ENCODE measurements around the gene ANAPC16. TPM values are rescaled to one million over a fixed set of nuclear protein-coding genes. Genes with fewer than 3 reads are reported as not detected.

The ANAPC16 gene
- total RNA-seq, 2 experiments from 2014 or later = 82.9 to 87.1 TPM

DNA sequence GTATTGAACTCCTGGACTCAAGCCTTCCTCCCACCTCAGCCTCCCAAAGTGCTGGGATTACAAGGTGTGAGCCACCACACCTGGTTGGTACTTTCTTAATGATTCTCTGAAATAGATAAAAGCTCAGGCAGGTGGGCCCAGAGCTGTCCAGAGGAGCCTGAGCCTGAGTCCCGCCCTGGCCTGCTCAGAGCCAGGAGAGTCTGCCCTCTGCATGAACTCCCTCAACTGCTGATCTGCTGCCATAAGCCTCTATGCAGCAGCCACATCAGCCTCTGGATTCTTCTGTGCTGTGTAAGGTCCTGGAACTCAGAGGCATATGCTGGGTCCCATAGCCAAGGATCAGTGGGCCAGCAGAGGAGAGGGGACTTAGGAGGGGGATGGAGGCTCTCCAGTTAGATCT lies 34.9 kb downstream of the ANAPC16 start:
- no peak for DNase-seq
- ChIA-PET CTCF (no interaction called here), POLR2A (interaction anchor here (0.6 kb wide), 1 partner anchor 12 kb away, joined by 3 read pairs; no protein-coding TSS in a partner anchor)
- H3K27ac Mint-ChIP-seq = peak overlapping the region; percentile 62
- no peaks in the 10 kb centered on the region for H3K27me3 Mint-ChIP-seq
- no peaks in the 10 kb centered on the region for H3K9me3 Mint-ChIP-seq
- H3K36me3 Mint-ChIP-seq (ENCODE audit: low read depth) = peaks cover 3% of the 10 kb centered on the region
- H3K4me1 Mint-ChIP-seq = peaks cover 82% of the 10 kb centered on the region
- H3K4me3 Mint-ChIP-seq = peak overlapping the region; percentile 14

DNA sequence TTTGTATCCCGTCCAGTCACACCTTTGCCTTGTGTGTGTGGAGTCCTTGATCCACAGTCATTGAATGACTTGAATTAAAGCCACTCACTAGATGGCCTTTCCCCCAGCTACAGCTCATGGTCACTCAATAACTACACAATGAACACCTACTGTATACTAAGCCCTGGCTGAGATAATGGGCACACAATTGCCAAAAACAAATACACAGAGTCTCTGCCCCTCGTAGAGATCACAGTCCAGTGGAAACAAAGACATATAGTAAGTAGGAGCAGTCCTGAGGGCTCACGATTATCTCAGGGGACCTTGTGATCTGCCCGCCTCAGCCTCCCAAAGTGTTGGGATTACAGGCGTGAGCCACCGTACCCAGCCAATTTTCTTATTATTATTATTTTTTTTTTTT lies 35.8 kb downstream of the ANAPC16 start:
- Mint-ChIP-seq H3K9me3 (no peaks in the 10 kb centered on the region), H3K36me3 (ENCODE audit: low read depth) (peaks cover 3% of the 10 kb centered on the region), H3K4me1 (peaks cover 81% of the 10 kb centered on the region), H3K27ac (peak overlapping the region; percentile 36), H3K4me3 (no peak overlapping the region), H3K27me3 (no peaks in the 10 kb centered on the region)
- DNase-seq = no peak
- CTCF ChIA-PET = interaction anchor here (1.0 to 1.5 kb wide), 3 partner anchors 12 to 33 kb away, joined by 3 to 4 read pairs (median 3); no protein-coding TSS in a partner anchor
- POLR2A ChIA-PET = no interaction called here

DNA sequence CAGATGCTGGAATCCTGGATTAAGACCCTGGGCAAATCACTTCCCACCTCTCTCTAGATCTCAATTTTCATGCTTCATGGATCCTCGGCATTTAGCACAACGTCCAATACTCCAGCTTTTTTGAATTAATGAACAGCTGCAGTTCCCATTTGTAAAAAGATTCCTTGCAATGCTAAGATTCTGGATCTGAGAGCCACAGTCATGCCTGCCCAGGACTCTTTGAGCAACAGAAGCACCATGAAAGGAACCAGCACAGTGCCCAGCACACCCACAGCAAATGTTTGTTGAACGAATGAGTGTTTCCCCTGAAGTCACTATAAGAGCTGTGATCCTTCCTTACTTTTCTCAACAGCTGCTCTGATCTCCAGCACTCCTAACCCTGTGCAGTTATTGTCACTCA lies 37.2 kb downstream of the ANAPC16 start:
- H3K9me3 Mint-ChIP-seq = no peaks in the 10 kb centered on the region
- ChIA-PET CTCF (interaction anchor here (0.6 to 2.4 kb wide), 8 partner anchors 11 to 90 kb away, joined by 3 to 12 read pairs (median 4); partner anchors contain the start of gene DDIT4), POLR2A (no interaction called here)
- peaks cover under 1% of the 10 kb centered on the region for H3K36me3 Mint-ChIP-seq (ENCODE audit: low read depth)
- no peaks in the 10 kb centered on the region for H3K27me3 Mint-ChIP-seq
- no peak overlapping the region for H3K27ac Mint-ChIP-seq
- DNase-seq = no peak
- no peak overlapping the region for H3K4me3 Mint-ChIP-seq
- H3K4me1 Mint-ChIP-seq = peaks cover 78% of the 10 kb centered on the region

DNA sequence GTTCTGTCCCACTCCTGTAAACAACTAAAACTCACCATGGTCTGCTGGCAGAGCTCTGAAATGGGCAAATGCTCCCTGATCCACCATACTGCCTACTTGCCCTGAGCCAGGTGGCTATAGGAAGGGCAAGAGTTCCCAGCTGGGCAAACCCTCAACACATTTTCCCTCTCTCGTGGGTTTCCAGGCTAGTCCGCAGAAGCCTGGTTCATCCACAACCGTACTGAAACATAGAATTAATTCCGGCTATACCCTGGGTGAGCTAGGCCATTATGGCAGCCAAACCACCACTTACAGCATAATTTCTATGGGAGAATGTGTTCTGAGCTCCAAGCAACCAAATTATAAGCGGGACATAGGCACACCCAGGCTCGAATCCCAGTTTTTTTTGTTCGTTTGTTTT lies 37.8 kb downstream of the ANAPC16 start:
- ChIA-PET CTCF (interaction anchor here (0.6 to 2.4 kb wide), 8 partner anchors 11 to 164 kb away, joined by 3 to 12 read pairs (median 4); partner anchors contain the start of gene DDIT4), POLR2A (interaction anchor here (0.6 to 0.7 kb wide), 2 partner anchors 74 to 78 kb away, joined by 3 to 4 read pairs; no protein-coding TSS in a partner anchor)
- Mint-ChIP-seq H3K4me1 (peaks cover 74% of the 10 kb centered on the region), H3K27ac (no peak overlapping the region), H3K4me3 (no peak overlapping the region), H3K9me3 (no peaks in the 10 kb centered on the region), H3K36me3 (ENCODE audit: low read depth) (no peaks in the 10 kb centered on the region), H3K27me3 (no peaks in the 10 kb centered on the region)
- DNase-seq = no peak

DNA sequence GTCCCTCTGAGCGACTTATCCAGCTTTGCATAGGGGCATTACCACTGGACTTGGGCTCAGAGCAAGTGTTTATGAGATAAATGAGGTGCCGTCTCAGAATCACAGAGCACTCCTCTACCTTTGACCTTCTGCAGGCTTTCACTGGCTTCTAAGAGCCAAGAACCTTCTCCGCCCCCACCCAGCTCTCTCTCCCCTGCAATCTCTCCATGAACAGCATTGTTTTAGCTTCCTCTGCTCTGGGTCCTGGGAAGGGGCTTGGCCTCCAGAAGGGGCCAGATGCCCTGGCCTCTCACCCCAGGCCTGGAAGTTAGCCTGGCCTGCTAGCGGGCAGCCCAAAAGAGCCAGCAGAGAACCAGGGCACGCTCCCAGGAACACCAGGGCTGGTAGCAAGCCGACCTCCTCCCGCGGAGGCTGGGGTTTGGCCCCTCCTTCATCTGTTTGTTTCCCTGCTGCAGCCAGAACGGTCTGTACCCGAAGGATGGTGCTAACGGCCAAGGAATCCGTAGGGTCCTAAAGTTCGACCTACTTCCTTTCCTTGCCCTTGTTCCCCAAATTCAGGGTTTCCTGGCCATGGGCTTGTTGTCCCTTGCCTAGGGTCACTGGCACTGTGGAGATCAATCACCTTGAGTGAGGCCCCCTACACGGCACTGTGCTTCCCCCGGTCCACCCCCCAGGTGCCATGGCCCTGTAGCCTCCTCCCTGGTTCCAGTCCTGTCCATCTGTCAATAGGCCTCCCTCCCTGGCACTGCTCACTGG lies 39.2 kb downstream of the ANAPC16 start:
- CTCF ChIA-PET = interaction anchor here (0.6 to 5.1 kb wide), 13 partner anchors 8 to 1760 kb away, joined by 3 to 28 read pairs (median 4); partner anchors contain the start of gene DDIT4
- Mint-ChIP-seq H3K27ac (peak overlapping the region; percentile 94), H3K27me3 (no peaks in the 10 kb centered on the region), H3K9me3 (no peaks in the 10 kb centered on the region), H3K4me1 (peaks cover 77% of the 10 kb centered on the region), H3K36me3 (ENCODE audit: low read depth) (no peaks in the 10 kb centered on the region), H3K4me3 (peak overlapping the region; percentile 66)
- POLR2A ChIA-PET = interaction anchor here (0.6 to 1.0 kb wide), 3 partner anchors 18 to 72 kb away, joined by 3 to 6 read pairs (median 3); partner anchors contain the start of gene DDIT4
- DNase-seq = peak; percentile 55

DNA sequence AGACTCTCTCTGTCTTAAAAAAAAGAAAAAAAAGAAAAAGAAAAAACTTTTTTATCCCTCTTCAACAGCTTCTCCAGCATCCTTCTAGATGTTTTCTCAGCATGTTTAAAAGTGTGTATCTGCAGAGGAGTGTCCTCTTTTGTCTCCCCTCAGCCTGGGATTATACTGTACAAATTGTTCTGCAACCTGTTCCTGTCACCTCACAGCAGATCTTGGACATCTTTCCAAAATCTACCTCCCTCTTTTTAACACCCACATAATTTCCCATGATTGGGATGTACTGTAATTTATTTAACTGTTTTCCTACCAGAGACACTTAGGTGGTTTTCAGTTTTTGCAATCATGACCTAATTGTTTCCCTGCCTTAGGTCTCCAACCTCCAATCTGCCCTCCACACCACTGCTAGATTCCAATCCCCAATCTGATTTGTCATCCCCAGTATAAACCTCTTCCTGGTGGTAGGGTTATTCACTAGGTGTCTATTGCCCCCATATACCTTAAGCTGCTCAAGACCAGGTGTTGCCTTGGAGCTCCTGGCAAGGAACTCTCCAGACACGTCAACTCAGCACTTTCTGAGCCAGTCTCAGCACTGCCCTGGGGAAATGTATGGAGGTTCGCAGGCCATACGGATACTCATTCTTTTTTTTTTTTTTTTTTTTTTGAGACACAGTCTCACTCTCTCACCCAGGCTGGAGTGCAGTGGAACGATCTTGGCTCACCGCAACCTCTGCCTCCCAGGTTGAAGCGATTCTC lies 40.3 kb downstream of the ANAPC16 start:
- no peaks in the 10 kb centered on the region for H3K36me3 Mint-ChIP-seq (ENCODE audit: low read depth)
- H3K4me1 Mint-ChIP-seq = peaks cover 78% of the 10 kb centered on the region
- POLR2A ChIA-PET = no interaction called here
- H3K27ac Mint-ChIP-seq = peak overlapping the region; percentile 72
- no peaks in the 10 kb centered on the region for H3K9me3 Mint-ChIP-seq
- no peak for DNase-seq
- CTCF ChIA-PET = interaction anchor here (0.6 to 6.3 kb wide), 5 partner anchors 9 to 937 kb away, joined by 3 to 49 read pairs (median 4); partner anchors contain the start of gene DDIT4
- no peaks in the 10 kb centered on the region for H3K27me3 Mint-ChIP-seq
- H3K4me3 Mint-ChIP-seq = no peak overlapping the region

DNA sequence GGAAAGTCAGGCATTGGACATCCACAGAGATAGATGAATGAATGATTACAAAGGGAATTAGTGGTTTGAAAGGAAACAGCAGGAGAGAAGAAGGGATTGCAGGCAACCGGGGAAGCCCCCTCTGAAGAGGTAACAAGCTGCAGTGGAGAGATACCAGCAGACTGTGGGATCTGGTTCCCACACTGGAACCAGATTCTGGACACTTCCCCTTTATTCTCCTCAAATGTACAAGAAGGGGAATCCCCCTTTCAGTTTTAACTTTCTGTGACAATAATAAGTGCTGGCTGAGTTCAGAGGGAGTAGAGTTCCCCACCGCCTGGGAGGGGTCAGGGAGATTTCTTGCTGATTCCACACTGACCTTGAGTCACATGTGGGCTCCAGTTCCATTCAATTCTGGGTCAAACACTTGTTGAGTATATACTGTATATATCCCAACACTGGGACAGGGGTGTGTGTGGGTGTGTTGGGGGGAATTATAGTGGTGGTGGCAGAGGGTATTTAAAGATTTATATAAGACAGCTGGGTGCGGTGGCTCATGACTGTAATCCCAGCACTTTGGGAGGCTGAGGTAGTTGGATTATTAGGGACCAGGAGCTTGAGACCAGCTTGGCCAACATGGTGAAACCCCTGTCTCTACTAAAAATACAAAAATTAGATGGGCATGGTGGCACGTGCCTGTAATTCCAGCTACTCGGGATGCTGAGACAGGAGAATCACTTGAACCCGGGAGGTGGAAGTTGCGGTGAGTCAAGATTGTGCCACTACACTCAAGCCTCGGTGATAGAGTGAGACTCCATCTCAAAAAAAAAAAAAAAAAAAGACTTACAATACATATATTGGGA lies 41.5 kb downstream of the ANAPC16 start:
- Mint-ChIP-seq H3K4me1 (peaks cover 80% of the 10 kb centered on the region), H3K4me3 (no peak overlapping the region), H3K36me3 (ENCODE audit: low read depth) (no peaks in the 10 kb centered on the region), H3K9me3 (no peaks in the 10 kb centered on the region), H3K27me3 (no peaks in the 10 kb centered on the region), H3K27ac (peak overlapping the region; percentile 11)
- ChIA-PET CTCF (interaction anchor here (0.7 to 6.3 kb wide), 5 partner anchors 9 to 810 kb away, joined by 3 to 49 read pairs (median 28); partner anchors contain the start of gene DDIT4), POLR2A (no interaction called here)
- no peak for DNase-seq

DNA sequence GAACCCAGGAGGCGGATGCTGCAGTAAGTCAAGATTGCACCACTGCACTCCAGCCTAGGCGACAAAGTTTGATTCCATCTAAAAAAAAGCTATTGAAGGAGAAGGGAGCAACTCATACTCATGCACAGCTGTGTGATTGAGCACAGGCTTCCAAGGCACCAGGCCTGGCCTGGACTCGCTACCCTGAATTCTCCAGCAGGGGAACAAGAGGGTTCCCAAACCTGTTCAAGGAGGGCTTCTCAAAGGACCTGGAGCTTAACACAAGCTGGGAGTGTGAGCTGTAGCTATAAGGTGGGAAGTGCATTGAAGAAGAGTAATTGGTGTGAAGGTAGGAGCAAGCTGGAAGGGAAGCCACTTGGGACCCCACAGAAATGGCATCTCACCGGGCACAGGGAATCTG lies 42.8 kb downstream of the ANAPC16 start:
- Mint-ChIP-seq H3K4me1 (peaks cover 72% of the 10 kb centered on the region), H3K27me3 (no peaks in the 10 kb centered on the region), H3K36me3 (ENCODE audit: low read depth) (no peaks in the 10 kb centered on the region), H3K27ac (peak overlapping the region; percentile 78), H3K4me3 (no peak overlapping the region), H3K9me3 (no peaks in the 10 kb centered on the region)
- DNase-seq = no peak
- POLR2A ChIA-PET = interaction anchor here (0.5 kb wide), 1 partner anchor 10 kb away, joined by 3 read pairs; no protein-coding TSS in a partner anchor
- CTCF ChIA-PET = interaction anchor here (0.5 to 6.3 kb wide), 8 partner anchors 12 to 77 kb away, joined by 3 to 49 read pairs (median 4); partner anchors contain the start of gene DDIT4

DNA sequence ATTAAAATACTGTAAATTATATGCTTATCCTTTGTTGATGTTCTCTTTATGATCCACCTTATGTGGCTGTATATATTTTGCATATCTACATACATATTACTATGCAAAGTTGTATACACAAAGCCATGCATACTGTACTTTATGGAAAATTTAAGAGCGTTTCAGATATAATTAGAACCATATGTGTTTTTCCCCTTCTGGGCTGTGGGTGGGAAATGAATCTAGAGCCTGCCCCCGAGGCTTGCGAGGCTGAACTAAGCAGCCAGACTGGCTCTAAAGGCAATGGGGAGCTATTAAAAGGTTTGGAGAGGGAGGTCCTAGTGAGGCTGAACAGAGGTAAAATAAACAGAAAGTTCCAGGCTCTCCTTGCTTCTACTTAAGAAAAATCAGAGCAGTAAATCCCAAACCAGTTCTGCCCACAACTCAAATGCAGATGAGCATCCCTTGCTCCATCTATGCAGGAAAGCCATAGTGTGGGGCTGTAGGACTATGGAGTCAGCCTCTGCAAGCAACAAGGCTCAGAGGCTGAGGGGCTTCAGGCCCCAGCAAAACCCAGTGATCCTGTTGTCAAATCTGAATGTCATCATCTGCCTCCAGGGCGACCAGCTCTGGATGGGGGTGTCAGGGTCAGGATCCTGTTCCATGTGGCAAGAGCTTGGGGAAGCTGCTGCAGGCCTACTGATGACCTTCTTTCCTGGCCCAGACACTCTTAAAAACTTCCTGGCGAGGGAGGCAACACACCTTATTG lies 43.9 kb downstream of the ANAPC16 start:
- Mint-ChIP-seq H3K27me3 (no peaks in the 10 kb centered on the region), H3K9me3 (no peaks in the 10 kb centered on the region), H3K4me3 (peak overlapping the region; percentile 73), H3K4me1 (peaks cover 70% of the 10 kb centered on the region), H3K36me3 (ENCODE audit: low read depth) (no peaks in the 10 kb centered on the region), H3K27ac (peak overlapping the region; percentile 91)
- POLR2A ChIA-PET = interaction anchor here (1.2 to 1.7 kb wide), 3 partner anchors 12 to 67 kb away, joined by 3 to 12 read pairs (median 5); no protein-coding TSS in a partner anchor
- no peak for DNase-seq
- CTCF ChIA-PET = interaction anchor here (0.6 to 6.3 kb wide), 9 partner anchors 10 to 76 kb away, joined by 3 to 49 read pairs (median 7); partner anchors contain the start of gene DDIT4

DNA sequence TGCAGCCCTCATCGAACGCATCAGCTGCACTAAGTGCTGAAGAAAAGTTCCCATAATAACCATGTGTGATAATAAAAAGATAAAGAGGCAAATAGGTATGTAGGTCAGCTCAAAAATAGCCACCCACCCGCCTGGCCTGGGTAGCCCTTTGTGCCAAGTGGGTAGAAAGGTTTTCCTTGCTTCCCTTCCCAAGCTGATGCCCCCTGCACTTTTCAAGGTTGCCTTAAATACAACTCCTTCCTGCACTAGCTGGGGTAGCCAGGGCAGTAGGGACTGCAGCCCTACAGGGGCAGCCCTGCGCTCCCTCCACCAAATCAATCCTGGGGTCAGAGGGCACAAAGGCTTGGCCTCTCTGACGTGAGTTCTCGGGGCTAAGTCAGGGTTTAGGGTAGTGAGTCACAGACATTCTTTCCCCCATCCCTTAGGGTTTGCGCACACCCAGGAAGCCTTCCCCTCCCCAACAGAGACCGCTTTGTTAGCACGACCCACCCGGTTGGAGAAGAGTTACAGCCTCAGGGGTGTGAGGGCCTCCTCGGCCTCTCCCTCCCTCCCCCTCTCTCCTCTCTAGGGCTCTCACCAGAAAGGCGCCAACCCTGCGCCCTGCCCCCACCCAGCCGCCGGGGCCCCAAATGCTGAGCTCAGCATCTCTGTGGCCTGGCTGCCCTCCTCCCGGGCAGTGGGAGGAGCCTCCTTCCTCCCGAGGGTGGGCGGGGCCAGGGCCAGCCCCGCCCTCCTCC lies 44.6 kb downstream of the ANAPC16 start:
- POLR2A ChIA-PET = interaction anchor here (0.6 to 1.7 kb wide), 6 partner anchors 13 to 133 kb away, joined by 3 to 12 read pairs (median 4); no protein-coding TSS in a partner anchor

More for the DNA sequence above, 44.6 kb downstream of the ANAPC16 start:
- Mint-ChIP-seq H3K9me3 (no peaks in the 10 kb centered on the region), H3K36me3 (ENCODE audit: low read depth) (no peaks in the 10 kb centered on the region), H3K27me3 (no peaks in the 10 kb centered on the region), H3K4me1 (peaks cover 67% of the 10 kb centered on the region), H3K27ac (peak overlapping the region; percentile 91), H3K4me3 (peak overlapping the region; percentile 73)
- CTCF ChIA-PET = interaction anchor here (0.6 to 6.3 kb wide), 13 partner anchors 9 to 75 kb away, joined by 3 to 49 read pairs (median 6); partner anchors contain the start of gene DDIT4
- peak; percentile 89 for DNase-seq
